ENCODE measurements around the gene LEFTY1.
A peak's percentile ranks its signal among the peaks of the same experiment; 100 is the strongest.

The LEFTY1 gene

DNA sequence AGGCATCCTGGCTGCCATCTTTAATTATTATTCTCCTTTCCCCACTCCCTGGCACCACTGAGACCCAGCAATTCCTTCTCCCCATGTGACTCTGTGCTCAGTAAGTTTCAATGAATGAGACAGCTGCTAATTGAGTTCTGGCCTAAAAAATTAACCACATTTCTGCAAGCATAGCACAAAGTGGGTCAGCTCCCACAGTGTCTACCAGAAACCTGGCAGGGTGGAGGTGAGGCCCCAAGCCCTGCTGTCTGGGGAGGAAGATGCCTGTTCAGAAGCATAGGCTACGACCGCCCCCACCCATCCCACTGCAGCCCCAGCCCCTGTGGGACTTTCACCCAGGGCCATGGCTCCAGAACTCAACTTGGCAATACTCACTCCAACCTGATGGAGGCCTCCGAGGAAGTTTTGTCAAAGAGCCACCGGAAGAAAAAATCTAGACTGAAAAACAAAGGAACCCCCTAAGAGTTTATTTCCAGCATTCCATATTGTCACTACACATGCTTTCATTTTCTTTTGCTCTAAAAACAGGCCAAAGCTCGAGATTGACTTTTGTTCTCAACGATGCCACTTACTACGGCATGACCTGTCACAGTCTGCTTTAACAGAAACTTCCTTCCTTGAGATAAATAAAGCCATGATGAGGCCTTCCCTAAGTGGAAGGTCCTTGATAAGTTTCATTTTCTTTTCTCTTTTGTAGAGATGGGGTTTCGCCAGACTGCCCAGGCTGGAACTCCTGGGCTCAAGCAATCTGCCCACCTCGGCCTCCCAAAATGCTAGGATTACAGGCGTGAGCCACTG is 33.2 kb downstream of the LEFTY1 start:
- TF ChIP-seq, protein P1, sequence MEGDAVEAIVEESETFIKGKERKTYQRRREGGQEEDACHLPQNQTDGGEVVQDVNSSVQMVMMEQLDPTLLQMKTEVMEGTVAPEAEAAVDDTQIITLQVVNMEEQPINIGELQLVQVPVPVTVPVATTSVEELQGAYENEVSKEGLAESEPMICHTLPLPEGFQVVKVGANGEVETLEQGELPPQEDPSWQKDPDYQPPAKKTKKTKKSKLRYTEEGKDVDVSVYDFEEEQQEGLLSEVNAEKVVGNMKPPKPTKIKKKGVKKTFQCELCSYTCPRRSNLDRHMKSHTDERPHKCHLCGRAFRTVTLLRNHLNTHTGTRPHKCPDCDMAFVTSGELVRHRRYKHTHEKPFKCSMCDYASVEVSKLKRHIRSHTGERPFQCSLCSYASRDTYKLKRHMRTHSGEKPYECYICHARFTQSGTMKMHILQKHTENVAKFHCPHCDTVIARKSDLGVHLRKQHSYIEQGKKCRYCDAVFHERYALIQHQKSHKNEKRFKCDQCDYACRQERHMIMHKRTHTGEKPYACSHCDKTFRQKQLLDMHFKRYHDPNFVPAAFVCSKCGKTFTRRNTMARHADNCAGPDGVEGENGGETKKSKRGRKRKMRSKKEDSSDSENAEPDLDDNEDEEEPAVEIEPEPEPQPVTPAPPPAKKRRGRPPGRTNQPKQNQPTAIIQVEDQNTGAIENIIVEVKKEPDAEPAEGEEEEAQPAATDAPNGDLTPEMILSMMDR (conservative IDR thresholded peaks at IDR 0.05): no peak
- no peak overlapping the region for H3K27ac ChIP-seq

DNA sequence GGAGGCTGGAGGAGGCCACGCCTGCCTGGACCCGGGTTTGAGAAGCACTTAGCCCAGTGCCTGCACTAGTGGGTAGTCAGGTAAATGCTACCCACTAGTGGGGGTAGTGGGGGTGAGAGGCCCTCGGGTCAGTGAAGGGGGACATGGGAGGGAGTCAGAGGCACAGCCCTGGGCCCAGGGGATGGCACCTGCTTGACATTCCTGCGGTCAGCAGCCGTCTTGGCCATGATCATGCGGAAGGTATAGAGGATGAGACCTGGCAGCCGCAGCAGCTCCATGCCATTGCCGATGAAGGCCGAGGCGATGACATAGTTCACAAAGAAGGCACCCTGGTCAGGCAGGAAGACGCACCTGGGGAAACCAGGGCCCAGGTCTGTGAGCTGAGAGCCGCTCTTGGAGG is 35.5 kb downstream of the LEFTY1 start:
- TF ChIP-seq, protein P1 (conservative IDR thresholded peaks at IDR 0.05): no peak
- no peak overlapping the region for H3K27ac ChIP-seq

DNA sequence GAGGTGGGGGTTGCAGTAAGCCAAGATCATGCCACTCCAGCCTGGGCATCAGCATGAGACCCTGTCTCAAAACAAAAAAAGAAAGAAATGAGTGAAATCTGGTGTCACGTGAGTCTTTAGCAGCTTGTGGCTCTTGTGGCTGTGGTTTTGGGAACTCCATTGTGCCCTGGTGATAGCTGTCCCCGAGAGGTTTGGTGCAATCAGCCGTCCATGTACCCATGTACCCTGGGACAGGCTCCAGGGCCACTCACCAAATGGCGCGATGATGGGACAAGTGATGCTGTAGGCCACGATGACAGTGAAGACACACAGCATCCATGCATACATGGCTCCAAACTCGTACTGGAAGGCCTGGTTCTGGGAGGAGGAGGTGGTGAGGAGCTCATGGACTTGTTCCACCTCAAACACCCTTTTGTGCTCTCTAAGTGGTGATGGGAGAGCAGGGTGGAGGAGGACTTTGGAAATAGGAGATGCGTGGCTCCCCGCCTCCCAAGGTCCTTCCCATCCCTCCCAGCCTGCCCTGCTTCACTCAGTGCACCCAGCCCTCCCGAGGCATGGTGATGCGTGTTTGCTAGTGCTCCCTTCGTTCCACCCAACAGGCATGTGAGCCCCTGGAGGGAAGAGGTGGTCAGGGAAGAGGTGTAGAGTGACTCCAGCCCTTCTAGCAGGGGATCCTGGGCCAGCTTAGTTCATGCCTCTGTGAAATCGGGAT is 36.4 kb downstream of the LEFTY1 start:
- no peak overlapping the region for H3K27ac ChIP-seq
- TF ChIP-seq, protein P1 (conservative IDR thresholded peaks at IDR 0.05): no peak

DNA sequence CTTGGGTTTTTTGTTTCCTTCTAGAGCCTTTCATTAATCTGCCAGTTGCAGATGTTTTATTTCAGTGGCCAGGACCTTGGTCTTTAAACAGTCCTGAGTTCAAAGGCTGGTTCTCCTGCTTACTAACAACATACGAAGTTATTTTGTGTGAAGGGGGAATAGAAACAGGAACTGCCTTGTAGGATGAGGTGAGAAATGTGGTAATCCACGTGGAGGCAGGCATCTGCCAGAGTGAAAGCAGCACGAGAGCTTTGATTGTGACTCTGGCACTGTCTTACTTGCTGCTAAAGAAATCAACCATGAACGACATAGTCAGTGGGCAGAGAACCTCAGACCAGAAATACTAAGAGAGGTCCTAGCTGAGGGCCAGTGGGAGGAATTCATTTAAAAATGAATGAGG is 37.1 kb downstream of the LEFTY1 start:
- H3K27ac ChIP-seq: no peak overlapping the region
- TF ChIP-seq, protein P1 (conservative IDR thresholded peaks at IDR 0.05): no peak

DNA sequence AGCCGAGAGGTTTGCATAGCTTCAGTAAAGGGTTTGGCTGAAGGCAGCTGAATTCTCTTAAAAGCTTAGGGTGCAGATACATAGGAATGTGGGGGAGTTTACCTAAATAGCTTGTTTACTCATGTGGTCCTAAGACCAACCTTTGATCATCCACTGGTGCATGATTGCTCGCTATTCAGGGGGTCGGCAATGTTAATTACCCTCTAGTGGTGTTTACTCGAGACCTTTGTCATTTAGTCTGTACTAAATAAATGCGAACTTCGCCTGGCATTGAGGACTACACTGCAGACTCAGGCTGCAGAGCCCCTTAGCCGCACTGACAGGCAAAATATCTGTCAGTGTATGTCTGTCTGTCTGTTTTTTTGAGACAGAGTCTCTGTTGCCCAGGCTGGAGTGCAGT is 38.6 kb downstream of the LEFTY1 start:
- TF ChIP-seq, protein P1 (conservative IDR thresholded peaks at IDR 0.05): no peak
- no peak overlapping the region for H3K27ac ChIP-seq

DNA sequence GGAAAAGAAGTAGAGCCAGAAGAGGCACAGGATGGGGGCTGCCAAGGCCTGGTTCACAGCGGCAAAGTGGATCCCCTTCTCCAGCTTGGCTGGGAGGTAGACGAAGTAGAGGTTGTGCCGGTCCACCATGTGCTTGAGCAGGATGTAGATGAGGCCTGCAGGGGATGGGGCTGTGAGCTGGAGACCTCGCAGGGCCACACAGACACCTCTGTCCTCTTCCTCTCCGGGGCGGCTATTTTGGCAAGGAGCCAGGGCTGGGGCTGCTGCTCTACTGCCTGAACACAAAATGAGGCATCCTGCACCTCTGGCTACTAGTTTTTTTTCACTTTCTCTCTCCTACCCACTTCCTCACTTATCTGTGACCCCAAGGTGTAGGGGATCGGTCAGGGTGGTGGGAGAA is 39.0 kb downstream of the LEFTY1 start:
- no peak overlapping the region for H3K27ac ChIP-seq
- TF ChIP-seq, protein P1 (conservative IDR thresholded peaks at IDR 0.05): no peak

DNA sequence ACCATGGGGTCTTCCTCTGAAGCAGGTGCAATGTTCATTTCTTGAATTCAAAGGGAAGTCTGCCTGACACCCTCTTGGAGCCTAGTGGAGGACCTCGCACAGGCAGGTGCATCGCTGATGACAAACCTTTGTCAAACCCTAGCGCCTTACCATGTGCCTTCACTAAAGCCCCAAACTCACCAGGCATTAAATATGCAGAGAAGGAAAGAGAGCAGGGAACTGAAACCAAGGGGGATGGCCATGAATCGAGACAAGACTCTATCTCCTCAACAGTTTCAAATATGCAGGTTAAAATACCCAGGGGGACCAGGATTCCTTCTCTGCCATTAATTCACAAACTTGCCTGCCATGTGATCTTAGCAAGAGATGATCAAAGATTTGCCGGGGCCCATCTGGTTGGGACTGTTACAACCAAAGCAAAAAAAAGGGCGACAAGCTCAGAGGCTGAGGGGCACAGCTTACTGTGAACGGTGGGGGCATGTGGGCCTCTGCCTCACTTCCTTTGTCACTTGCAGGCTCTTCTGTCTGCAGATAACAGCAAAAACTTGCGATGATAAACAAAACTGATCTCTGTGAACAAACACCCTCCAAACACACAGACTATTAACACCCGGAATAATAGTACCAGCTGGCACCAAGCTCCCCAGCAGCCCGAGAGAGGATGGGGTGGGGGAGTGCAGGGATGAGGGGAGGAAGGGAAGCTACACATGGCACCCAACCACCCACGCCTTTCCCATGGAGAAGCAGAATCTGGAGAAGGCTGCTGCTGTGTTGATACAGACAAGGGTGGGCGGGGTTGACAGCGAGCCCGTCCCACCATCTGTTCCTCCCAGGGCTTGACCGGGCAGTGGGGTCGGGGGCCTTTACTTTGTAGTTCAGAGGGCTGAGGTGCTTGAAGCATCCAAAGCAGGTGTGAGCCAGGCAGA is 40.7 kb downstream of the LEFTY1 start:
- H3K27ac ChIP-seq: peak overlapping the region; percentile 24
- TF ChIP-seq, protein P1 (conservative IDR thresholded peaks at IDR 0.05): no peak

Measured in VCaP (cell line).